MM.1S (cell line): ENCODE measurements around the gene MATR3.
A peak's percentile ranks its signal among the peaks of the same experiment; 100 is the strongest.

Source experiments
- DNase-seq: peaks from one replicate; pipeline ENCODE4 v3.0.0-alpha.2; 2015
- H2AFZ ChIP-seq: fragments of 300-600 bp; sonication (generic); 2 replicates; pipeline ENCODE4 v1.6.0; 2016; ENCODE audit warnings: antibody characterized with exemption, low read length
- H3F3A ChIP-seq: fragments of 300-600 bp; sonication (generic); 2 replicates; pipeline ENCODE4 v1.6.1; 2016; ENCODE audit warnings: mild to moderate bottlenecking, antibody characterized with exemption, low read length, moderate library complexity, mixed read lengths; ENCODE audit not compliant: insufficient read depth
- H3K27ac ChIP-seq: fragments of 300-600 bp; sonication (generic); 2 replicates; pipeline ENCODE4 v1.5.1; 2016; ENCODE audit warnings: mild to moderate bottlenecking, low read length
- H3K27me3 ChIP-seq: fragments of 300-600 bp; sonication (generic); replicated peaks from 2 replicates; pipeline ENCODE4 v1.6.0; 2016; ENCODE audit warnings: low read length; ENCODE audit not compliant: insufficient read depth
- H3K36me3 ChIP-seq: fragments of 300-600 bp; sonication (generic); replicated peaks from 2 replicates; pipeline ENCODE4 v1.6.1; 2016; ENCODE audit warnings: mild to moderate bottlenecking, low read length, mixed read lengths; ENCODE audit not compliant: insufficient read depth
- H3K4me1 ChIP-seq: fragments of 300-600 bp; sonication (generic); 2 replicates; pipeline ENCODE4 v1.6.1; 2016; ENCODE audit warnings: low read length, mixed read lengths
- H3K4me2 ChIP-seq: fragments of 300-600 bp; sonication (generic); 2 replicates; pipeline ENCODE4 v1.6.0; 2016; ENCODE audit warnings: low read depth, low read length
- H3K4me3 ChIP-seq: fragments of 300-600 bp; sonication (generic); 2 replicates; pipeline ENCODE4 v1.5.1; 2016; ENCODE audit warnings: low read length, mixed read lengths
- H3K79me2 ChIP-seq: fragments of 300-600 bp; sonication (generic); 2 replicates; pipeline ENCODE4 v1.6.1; 2016; ENCODE audit warnings: mixed run types, low read length, mixed read lengths
- H3K9ac ChIP-seq: fragments of 300-600 bp; sonication (generic); 2 replicates; pipeline ENCODE4 v1.6.1; 2016; ENCODE audit warnings: low read length, mixed read lengths
- H3K9me2 ChIP-seq: fragments of 300-600 bp; sonication (generic); replicated peaks from 2 replicates; pipeline ENCODE4 v1.6.1; 2016; ENCODE audit warnings: mild to moderate bottlenecking, low read length, mixed read lengths; ENCODE audit not compliant: insufficient read depth
- H3K9me3 ChIP-seq: fragments of 300-600 bp; sonication (generic); replicated peaks from 2 replicates; pipeline ENCODE4 v1.6.1; 2016; ENCODE audit warnings: mild to moderate bottlenecking, low read length, mixed read lengths; ENCODE audit not compliant: insufficient read depth
- H4K20me1 ChIP-seq: fragments of 300-600 bp; sonication (generic); 2 replicates; pipeline ENCODE4 v1.6.1; 2016; ENCODE audit warnings: mild to moderate bottlenecking, low read length, moderate library complexity, mixed read lengths; ENCODE audit not compliant: insufficient read depth
- EZH2 ChIP-seq: fragments of 300-600 bp; sonication (generic); optimal IDR thresholded peaks from 2 replicates; pipeline ENCODE3; 2017; ENCODE audit warnings: low read depth, mild to moderate bottlenecking, antibody characterized with exemption, low read length, mixed read lengths
- EZH2phosphoT487 ChIP-seq: fragments of 300-600 bp; sonication (generic); IDR thresholded peaks from 2 replicates; pipeline ENCODE4 v1.6.1; 2018; ENCODE audit warnings: antibody characterized with exemption, low read length
- TF ChIP-seq, protein P1 (sequence below): fragments of 300-600 bp; sonication (generic); IDR thresholded peaks from 2 replicates; pipeline ENCODE4 v1.5.1; 2016; ENCODE audit warnings: antibody characterized with exemption, low read length, mixed read lengths

The MATR3 gene, protein sequence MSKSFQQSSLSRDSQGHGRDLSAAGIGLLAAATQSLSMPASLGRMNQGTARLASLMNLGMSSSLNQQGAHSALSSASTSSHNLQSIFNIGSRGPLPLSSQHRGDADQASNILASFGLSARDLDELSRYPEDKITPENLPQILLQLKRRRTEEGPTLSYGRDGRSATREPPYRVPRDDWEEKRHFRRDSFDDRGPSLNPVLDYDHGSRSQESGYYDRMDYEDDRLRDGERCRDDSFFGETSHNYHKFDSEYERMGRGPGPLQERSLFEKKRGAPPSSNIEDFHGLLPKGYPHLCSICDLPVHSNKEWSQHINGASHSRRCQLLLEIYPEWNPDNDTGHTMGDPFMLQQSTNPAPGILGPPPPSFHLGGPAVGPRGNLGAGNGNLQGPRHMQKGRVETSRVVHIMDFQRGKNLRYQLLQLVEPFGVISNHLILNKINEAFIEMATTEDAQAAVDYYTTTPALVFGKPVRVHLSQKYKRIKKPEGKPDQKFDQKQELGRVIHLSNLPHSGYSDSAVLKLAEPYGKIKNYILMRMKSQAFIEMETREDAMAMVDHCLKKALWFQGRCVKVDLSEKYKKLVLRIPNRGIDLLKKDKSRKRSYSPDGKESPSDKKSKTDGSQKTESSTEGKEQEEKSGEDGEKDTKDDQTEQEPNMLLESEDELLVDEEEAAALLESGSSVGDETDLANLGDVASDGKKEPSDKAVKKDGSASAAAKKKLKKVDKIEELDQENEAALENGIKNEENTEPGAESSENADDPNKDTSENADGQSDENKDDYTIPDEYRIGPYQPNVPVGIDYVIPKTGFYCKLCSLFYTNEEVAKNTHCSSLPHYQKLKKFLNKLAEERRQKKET

DNA sequence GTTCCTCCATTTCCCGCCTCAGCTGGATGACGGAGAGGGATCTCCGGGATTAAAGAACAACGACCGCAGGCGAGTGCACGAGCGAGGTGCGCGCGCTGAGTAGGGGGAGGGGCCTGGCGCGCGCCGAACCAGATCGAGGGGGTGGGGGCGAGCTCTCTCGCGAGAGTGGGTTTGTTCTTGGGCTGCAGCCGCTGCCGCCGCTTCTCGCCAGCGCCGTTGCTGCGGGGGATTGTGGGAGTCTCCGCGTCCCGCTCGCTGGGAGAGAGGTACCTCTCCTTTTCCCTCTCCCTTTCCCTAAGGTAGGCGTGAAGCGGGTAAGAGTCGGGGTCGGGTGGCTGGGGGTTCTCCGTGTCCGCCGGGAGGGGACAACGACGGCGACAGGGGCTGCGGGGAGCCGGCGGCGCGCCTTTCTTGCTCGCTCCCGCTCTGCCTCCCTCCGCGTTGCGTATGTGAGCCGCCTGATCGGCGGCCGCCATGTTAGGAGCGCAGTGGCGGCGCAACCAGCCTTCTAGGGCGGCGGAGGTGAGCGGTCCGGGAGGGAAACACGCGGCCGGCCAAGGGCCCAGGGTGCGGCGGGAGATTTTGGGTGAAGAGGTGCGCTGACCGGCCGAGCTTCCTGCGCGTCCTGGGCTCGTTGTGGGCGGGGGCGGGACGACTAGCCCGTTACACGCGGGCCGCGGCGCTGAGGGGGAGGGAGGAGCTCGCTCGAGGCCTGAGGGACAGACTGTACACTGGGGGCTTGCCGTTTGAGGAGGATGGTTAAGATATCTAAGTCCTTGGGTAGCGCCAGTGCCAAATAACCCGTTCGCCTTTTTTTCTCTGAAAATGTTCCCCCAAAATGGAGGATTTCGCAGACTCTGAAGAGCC lies at the start of gene MATR3:
Gene MATR3 (plus strand): TSS at position 234 of the 867 bp plus-strand sequence. CDS start 13,676 bp downstream, outside the sequence.
- H3K27me3 ChIP-seq = no peaks in the 10 kb centered on the region
- H3K9me2 ChIP-seq = no peaks in the 10 kb centered on the region
- peak within 1 kb of the TSS; percentile 95 for H3K27ac ChIP-seq
- peak within 1 kb of the TSS; percentile 89 for H3K4me3 ChIP-seq
- H3K9ac ChIP-seq = peak within 1 kb of the TSS; percentile 97
- peaks cover 7% of the 10 kb centered on the region for H3K4me1 ChIP-seq
- no peaks in the 10 kb centered on the region for H3K36me3 ChIP-seq
- TF ChIP-seq EZH2 (no peak), EZH2phosphoT487 (no peak)
- TF ChIP-seq, protein P1, sequence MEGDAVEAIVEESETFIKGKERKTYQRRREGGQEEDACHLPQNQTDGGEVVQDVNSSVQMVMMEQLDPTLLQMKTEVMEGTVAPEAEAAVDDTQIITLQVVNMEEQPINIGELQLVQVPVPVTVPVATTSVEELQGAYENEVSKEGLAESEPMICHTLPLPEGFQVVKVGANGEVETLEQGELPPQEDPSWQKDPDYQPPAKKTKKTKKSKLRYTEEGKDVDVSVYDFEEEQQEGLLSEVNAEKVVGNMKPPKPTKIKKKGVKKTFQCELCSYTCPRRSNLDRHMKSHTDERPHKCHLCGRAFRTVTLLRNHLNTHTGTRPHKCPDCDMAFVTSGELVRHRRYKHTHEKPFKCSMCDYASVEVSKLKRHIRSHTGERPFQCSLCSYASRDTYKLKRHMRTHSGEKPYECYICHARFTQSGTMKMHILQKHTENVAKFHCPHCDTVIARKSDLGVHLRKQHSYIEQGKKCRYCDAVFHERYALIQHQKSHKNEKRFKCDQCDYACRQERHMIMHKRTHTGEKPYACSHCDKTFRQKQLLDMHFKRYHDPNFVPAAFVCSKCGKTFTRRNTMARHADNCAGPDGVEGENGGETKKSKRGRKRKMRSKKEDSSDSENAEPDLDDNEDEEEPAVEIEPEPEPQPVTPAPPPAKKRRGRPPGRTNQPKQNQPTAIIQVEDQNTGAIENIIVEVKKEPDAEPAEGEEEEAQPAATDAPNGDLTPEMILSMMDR = no peak
- H3F3A ChIP-seq = peaks cover 18% of the 10 kb centered on the region; the same call in 1 of the 2 replicates
- H4K20me1 ChIP-seq = peaks cover 43% of the 10 kb centered on the region
- peak within 1 kb of the TSS; percentile 93 for H3K4me2 ChIP-seq
- peaks cover 60% of the 10 kb centered on the region for H3K79me2 ChIP-seq
- DNase-seq = peak; percentile 95
- no peaks in the 10 kb centered on the region for H3K9me3 ChIP-seq
- H2AFZ ChIP-seq = peak within 1 kb of the TSS; percentile 91

DNA sequence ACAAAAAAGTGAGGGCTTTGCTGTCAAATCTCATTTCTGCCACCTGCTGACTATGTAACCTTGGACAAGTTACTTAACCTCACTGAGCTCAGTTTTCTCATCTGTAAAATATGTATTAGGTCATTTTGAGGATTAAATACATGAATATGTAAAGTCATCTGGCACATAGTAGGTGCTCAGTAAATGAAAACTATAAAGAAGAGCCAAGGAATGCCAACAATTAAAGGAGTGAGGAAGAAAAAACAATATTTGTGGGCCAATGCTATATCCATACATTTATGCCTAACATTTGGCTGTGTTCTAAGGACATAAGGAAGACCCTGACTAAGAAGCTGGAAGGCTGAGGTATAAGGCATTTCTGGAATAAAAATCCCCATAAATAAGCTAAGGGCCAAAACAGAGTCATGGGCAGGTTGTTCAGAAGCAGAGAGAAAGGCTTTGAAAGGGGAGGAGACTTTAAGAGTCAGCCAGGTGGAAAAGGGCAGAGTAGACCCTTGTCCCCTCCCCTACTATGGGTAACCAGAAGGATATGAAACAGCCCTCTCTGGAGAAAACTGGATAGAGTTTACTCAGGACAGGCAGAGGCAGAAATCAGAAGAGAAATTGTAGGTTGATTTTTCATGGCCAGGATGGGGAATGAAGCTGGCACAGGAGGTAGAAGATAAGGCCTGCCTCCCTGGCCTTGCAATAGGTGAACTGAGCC lies 47.8 kb upstream of the MATR3 start:
- Histone ChIP-seq H2AFZ (no peak overlapping the region), H3K4me2 (no peak overlapping the region)

More for the DNA sequence above, 47.8 kb upstream of the MATR3 start:
- H3K27ac ChIP-seq = no peak overlapping the region
- H3K9me3 ChIP-seq = no peaks in the 10 kb centered on the region
- no peaks in the 10 kb centered on the region for H3K36me3 ChIP-seq
- no peak overlapping the region for H3K4me3 ChIP-seq
- no peaks in the 10 kb centered on the region for H4K20me1 ChIP-seq
- H3K9ac ChIP-seq = no peak overlapping the region
- no peaks in the 10 kb centered on the region for H3K79me2 ChIP-seq
- H3K9me2 ChIP-seq = no peaks in the 10 kb centered on the region
- no peaks in the 10 kb centered on the region for H3K4me1 ChIP-seq
- TF ChIP-seq, protein P1 = no peak
- TF ChIP-seq EZH2phosphoT487 (no peak), EZH2 (no peak)
- no peak for DNase-seq
- H3F3A ChIP-seq = no peaks in the 10 kb centered on the region
- H3K27me3 ChIP-seq = no peaks in the 10 kb centered on the region
